CD1c-positive myeloid dendritic cell (primary cell): ENCODE results near the gene TMPRSS2.
"Not testable (repeated sequence)": the region's sequence is repeated elsewhere in the genome, so short reads cannot be mapped to it uniquely, and the experiment has no call there.

ENCODE experiments used
- DNase-seq: peaks from one replicate; pipeline ENCODE4 v3.0.0-alpha.2; 2016; ENCODE audit errors: extremely low spot score

TMPRSS2 gene

GRCh38 chr21:41425954-41426675, 81.8 kb downstream of the TMPRSS2 start, which contains the start of gene MX1:
Gene MX1, plus strand, starts transcription at chr21:41426239. Its CDS starts 5,832 bp downstream, at chr21:41432071.
- peak; percentile 79 for DNase-seq

DNA sequence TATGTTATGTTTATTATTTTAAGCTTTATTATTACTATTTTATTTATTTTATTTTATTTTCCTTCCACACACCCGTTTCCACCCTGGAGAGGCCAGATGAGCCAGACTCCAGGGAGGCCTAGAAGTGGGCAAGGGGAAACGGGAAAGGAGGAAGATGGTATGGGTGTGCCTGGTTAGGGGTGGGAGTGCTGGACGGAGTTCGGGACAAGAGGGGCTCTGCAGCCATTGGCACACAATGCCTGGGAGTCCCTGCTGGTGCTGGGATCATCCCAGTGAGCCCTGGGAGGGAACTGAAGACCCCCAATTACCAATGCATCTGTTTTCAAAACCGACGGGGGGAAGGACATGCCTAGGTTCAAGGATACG, 82.4 kb downstream of the TMPRSS2 start:
- no peak for DNase-seq

DNA sequence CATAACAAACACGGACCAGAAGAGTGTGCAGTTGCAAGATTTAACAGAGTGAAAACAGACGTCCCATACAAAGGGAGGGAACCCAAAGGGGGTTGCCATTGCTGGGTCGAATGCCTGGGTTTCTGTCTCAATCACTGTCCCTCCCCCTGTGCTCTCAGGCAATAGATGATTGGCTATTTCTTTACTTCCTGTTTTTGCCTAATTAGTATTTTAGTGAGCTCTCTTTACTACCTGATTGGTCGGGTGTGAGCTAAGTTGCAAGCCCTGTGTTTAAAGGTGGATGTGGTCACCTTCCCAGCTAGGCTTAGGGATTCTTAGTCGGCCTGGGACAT, 84.7 kb downstream of the TMPRSS2 start:
- DNase-seq = not testable (repeated sequence)

DNA sequence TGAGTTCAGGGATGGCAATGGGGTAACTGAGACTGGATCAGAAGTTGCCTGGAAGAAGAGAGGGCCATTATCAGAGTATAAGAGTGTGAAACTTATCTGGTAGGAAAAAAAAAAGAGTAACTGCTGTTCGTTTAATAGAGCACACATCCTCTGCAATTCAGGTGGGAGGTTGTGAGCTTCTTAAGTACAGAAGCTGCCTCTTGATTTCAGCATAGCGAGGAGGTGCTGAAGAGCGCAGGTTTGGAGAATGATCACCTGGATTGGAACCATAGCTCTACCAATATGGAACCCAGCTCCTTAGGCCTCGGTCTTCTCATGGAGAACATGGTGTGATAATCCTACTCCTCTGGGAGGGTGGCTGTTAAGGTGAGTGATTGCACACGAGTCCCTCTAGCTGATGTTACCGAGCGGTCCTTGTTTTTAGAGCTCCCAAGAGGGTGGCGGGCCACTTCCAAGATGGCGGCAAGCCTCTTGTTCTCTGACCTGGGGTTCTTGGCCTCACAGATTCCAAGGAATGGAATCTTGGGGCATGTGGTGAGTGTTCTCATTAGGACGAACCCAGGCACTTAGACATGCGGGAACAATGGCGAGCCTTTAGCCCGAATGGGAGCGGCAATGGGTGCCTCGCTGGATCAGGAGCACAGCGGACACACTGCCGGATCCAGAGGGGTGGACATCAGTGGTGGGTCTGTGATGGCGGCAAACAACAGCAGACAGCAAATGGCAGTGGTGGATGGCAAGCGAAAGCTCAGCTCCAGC, 85.2 kb downstream of the TMPRSS2 start:
- DNase-seq = no peak

GRCh38 chr21:41420998-41421397, 87.0 kb downstream of the TMPRSS2 start:
- DNase-seq = not testable (repeated sequence)

GRCh38 chr21:41419921-41420862, 87.8 kb downstream of the TMPRSS2 start:
- DNase-seq = peak; percentile 93

- no peak for DNase-seq
Measured at GRCh38 chr21:41418956-41419680, 88.8 kb downstream of the TMPRSS2 start.

- no peak for DNase-seq
Measured at GRCh38 chr21:41418393-41418792, 89.6 kb downstream of the TMPRSS2 start.

DNA sequence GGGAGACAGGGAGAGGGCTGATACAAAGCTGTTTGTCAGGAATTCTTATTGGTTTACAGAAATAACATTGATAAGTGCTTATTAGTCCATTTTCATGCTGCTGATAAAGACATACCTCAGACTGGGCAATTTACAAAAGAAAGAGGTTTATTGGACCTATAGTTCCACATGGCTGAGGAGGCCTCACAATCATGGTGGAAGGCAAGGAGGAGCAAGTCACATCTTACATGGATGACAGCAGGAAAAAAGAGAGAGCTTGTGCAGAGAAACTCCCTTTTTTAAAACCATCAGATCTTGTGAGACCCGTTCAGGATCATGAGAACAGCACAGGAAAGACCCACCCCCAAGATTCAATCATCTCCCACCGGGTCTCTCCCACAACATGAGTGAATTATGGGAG, 90.5 kb downstream of the TMPRSS2 start:
- DNase-seq = not testable (repeated sequence)
